ENCODE measurements around the gene EXOC7.
"Not testable (repeated sequence)": the region's sequence is repeated elsewhere in the genome, so short reads cannot be mapped to it uniquely, and the experiment has no call there.

EXOC7 gene

GRCh38 chr17:76072148-76072858 lies 31.3 kb downstream of the EXOC7 start, which contains the start of gene SRP68:
SRP68 (minus strand) TSS chr17:76072517; CDS start chr17:76072491, 26 bp downstream.
- peak; percentile 88 for DNase-seq

GRCh38 chr17:76071531-76072147 lies 31.9 kb downstream of the EXOC7 start:
- DNase-seq, result no peak

DNA sequence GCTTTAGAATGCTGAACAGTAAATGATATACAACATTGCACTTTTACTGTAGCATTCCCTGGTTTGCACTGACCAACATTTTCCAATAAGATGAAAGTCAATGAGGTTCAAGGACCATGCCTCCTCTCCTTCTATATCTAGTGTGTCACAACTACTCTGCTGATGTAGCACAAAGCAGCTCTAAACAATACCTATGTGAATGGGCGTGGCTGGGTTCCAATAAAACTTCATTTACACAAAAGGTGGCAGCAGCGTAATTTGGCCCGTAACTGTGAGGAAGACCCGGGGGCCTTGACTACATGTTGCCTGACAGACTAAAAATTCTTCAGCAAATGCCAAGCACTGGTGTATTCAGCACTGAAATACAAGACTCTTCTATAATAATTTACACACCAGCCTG lies 37.8 kb downstream of the EXOC7 start:
- no peak for DNase-seq

GRCh38 chr17:76063875-76064546 lies 39.6 kb downstream of the EXOC7 start:
- DNase-seq, result peak; percentile 55

DNA sequence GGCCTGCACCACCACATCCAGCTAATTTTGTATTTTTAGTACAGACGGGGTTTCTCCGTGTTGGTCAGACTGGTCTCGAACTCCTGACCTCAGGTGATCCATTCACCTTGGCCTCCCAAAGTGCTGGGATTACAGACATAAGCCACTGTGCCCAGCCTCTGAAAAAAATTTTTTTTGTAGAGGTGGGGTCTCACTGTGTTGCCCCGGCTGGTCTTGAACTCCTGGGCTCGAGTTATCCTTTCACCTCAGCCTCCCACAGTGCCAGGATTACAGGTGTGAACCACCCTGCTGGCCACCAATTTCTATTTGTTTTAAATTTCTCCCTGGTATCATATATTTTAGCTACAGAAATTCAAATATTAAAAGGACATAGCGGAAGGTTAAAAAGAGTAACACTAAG lies 45.3 kb downstream of the EXOC7 start:
- not testable (repeated sequence) for DNase-seq

DNA sequence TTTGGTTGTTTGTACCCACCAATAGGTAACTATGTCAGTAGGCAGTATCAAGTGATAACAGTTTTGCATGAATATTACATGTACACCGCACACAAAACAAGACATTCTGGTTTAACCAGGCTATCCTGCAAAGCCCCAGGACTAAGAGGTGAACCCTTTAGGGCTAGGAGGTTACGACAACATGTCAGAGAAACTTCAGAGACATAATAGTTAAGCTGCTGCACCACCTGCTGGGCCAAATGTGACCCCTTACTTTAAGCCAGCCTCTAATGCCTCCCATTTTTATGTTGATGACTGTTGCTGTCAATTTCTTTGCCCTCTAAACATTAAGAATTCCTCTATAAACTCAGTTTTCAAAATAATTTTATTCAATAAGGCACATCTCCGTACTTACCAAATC lies 46.7 kb downstream of the EXOC7 start:
- DNase-seq, result no peak

DNA sequence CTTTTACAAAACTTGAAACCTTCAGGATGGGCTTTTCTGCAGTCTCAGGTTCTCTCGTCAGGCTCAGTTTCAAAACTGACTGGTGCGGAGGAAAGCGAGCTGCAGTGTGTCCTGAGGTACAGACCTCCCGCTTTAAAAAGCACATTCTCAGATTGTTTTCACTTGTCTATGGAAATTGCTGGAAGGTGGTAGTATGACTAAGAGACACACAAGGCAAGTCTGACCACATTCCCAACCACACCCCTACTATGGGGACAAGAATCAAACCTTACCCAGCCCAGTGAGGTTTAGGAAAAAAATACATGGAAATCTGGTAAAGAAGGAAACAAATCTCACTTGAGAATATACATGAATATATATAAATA lies 49.5 kb downstream of the EXOC7 start:
- DNase-seq, result no peak

DNA sequence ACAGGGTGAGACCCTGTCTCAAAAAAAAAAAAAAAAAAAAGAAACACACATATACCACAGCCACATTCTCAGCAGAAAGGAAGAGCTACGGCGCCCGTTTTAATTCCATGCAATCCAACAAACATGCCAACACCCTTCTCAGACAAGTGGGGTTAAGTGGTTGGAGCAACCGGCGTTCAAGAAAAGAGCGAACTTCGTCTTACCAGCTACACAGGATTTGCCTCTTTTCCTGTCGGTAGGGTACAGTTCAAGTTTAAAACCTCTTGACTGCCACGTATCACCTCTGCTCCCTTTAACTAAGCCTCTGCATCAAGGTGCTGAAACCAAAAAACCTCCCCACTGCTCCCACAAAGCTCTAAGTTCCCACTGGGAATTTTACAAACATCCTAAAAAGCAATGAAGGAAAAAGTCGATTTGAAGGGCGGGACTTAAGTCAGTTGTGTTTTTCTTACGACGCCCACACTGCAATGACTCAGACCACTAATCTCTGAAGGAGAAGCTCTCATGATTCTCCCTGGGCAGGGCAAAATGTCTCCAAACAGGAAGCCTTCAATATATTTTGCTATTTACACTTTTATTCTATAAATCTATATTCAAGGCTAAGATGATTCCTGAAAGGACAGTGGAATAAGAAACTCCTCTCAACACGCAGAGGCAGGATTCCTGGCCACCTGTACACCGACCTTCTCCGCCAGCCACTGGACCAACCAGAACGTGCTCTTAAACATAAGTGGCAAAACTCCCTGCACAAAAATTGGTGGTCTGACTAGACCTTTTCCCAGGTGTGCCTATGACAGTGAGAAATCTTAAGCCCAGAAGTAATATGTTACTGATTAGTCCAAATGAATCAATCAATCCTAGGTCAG lies 50.1 kb downstream of the EXOC7 start:
- no peak for DNase-seq

DNA sequence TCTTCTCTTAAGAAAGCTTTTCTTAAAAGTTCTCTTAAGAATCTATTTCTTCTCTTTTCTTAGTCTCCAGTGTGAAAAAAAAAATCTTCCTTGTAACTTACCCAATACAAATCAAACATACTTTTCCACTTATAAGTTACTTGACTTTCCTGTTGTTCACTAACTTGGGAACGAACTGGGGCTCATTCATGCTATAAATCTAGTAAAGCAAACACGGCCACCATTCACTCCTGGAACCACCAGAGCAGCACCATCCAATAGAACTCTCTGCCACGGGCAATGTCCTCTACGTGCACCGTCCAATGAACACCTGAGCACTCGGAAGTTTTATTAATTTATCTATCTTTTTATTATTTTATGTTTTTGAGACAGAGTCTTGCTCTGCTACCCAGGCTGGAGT lies 52.0 kb downstream of the EXOC7 start:
- DNase-seq, result no peak

DNA sequence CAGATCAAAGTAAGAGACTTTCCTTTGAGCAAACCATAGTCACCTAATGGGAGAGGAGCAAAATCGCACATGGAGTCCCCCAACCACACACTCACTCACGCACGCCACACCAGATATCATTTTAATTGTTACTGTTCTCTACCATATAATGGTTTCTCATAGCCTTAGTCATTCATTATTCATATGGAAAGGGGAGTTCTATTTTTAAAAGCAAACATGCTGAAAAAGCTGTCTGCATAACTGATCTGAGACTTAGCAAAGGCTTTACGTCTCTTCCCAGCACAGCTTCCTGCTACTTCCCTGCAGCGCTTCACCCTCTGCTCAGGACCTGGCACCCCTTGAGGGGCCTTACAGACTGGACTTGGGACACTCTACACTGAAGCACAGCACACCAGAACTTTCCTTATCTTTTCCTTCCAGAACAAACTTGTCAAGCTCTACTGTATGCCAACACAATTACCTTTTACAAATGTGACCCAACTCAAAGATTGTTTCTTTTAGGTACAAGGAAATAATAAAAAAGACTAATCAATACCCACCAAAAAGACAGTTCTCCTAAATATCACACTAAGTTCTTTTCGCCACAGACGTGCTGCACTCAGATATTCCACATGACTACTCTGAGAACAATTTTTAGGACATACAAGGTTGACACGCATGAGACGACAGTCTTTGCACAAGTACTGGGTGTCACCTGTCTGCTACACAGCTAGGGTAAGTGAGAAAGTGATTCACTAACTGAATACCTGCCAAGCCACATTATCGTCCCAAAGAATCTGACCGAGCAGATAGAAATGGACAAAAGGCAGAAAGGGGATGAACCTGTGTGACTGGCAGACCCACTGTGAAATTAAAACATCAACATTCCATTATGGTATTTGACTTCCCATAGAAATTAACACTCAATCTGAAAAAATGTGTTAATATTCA lies 52.8 kb downstream of the EXOC7 start:
- DNase-seq, result no peak

DNA sequence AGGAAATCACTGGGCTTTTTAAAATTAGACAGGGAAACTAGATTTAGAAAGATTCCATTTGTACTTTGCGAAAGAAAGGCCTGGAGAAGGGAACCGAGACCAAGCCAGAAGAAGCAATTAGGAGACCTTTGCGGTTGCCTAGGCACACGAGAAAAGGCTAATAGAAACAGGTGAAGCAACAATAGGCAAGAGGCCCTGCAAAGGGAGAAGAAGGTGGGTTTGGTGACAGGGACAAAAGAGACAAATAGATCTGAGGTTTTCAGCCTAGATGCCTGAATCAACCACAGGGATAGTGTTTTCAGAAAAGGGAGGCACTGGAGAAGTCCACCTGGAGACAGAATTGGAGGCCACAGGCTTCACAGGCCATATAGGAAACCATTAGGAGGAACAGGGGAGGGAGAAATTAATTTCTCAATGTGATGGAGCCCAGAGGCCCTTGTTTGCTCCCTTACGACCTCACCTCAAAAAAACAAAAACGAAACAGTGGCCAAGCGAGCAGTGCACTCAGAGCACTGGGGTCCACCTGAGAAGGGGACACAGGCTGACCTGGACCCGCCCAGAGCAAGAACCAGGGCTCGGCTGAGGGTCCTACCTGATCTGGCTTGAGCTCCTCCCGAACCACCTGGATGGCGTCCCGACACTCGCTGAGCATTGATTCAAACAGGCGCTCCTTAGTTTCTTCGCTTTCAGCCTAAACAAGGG lies 53.6 kb downstream of the EXOC7 start:
- DNase-seq, result no peak

GRCh38 chr17:76049239-76049638 lies 54.3 kb downstream of the EXOC7 start:
- DNase-seq, result no peak

DNA sequence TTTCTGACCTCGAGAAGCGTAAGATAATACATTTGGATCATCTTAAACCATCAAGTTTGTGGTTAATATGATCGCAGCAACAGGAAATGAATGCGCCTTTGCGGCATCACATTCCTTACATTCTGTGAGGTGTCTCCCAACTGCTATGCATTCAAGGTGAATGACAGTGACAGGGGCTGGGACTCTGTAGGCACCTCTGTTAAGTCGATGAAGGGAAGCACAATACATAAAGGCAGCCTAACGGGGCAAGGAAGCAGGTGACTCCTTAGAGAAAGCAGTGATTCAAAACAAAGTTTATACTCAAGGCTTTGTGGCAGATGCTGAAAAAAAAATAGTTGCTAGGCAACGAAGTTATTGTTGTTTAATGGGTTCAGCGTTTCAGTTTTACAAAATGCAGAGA lies 54.9 kb downstream of the EXOC7 start:
- DNase-seq, result no peak

DNA sequence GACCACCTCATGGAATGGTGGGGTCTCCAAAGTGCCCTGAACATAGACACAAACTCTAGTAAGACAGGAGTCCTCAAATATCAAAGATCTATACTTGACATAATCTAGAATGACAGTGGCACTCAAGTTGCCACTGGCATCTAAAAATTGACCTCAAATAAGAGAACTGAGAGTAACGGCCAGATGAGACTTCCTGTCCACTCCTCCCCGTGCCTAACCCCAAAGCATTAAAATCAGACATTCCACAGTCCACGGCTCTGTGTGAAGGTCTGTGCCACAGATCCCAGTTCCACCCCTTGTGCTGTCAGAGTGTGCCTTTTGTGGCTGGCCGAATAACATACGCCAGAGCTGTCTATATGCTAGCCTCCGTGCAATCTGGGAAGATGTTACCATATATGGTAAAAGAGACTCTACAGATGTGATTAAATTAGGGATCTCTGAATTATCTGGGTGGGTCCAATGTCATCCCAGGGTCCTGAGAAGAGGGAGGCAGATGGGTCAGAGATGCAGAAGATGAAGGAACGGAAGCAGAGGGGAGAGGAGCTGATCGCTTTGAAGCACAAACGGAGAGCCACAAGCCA lies 55.5 kb downstream of the EXOC7 start:
- DNase-seq, result no peak

GRCh38 chr17:76046064-76046463 lies 57.5 kb downstream of the EXOC7 start:
- DNase-seq, result no peak

DNA sequence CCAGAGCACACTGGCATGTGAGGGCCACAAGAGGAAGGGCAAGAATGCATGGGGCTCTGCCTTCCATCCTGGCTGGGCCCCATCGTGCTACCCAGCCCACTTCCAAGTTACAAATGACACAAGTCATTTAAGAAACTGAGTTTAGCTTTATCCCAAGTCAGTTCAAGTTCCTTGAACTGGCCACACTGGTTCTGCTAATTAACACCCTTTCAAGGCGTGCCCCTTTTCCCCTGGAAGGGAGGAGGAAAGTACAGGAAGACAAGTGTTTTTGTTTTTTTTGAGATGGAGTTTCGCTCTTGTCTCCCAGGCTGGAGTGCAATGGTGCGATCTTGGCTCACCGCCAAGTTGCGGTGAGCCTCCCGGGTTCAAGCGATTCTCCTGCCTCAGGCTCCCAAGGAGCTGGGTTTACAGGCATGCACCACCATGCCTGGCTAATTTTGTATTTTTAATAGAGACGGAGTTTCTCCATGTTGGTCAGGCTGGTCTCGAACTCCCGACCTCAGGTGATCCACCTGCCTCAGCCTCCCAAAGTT lies 59.0 kb downstream of the EXOC7 start:
- DNase-seq, result not testable (repeated sequence)

DNA sequence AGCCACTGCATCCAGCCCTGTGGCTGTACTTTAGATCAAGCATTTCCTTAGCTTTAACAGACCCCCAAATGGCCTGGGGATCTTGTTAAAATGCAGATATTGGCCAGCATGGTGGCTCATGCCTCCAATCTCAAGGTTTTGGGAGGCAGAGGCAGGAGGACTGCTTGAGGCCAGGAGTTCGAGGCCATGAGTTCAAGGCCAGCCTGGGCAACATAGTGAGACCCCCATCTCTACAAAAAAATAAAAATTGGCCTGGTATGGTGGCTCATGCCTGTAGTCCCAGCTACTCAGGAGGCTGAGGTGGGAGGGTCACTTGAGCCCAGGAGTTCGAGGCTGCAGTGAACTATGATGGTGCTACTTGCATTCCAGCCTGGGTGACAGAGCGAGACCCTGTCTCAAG lies 60.7 kb downstream of the EXOC7 start:
- not testable (repeated sequence) for DNase-seq

GRCh38 chr17:76040376-76040775 lies 63.2 kb downstream of the EXOC7 start:
- DNase-seq, result no peak

DNA sequence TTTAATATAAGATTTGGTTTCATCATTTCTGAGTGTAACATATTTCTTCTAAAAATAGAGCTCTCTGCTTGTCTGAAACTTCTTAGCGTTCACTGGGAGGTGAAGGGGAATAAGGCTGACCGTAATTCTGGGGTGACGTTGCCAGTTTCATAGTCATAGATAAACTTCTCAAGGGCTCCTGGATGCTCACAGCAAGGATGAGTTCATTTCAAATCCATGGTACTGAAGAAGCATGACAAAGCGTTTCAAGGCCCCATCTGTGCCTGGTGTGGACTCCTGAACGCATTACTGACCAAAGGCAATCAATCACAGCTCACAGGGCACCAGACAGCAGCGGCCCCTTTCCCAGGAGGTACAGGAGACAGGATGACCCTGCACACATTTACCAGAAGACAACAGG lies 64.5 kb downstream of the EXOC7 start:
- no peak for DNase-seq

DNA sequence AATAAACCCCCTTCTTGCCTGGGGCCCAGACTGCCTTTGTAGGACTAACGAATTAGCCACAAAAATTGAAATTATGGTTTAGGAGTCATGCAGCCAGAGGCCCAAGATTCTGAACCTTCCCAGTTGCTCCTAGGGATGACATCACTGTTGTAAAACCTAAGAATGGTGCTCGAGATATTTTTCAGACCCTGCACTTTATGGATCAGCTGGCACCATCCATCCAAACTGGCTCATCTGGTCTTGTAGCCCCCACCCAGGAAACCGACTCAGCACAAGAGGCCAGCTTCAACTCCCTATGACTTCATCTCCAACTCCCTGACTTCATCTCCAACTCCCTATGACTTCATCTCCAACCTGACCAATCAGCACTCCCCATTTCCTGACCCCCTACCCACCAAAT lies 65.5 kb downstream of the EXOC7 start:
- DNase-seq, result no peak
